Ishikawa (cell line): ENCODE data around the gene CNTN4.

Source experiments
- CEBPB ChIP-seq: IDR thresholded peaks from 2 replicates; pipeline ENCODE4 v1.6.1; 2012
- NFIC ChIP-seq: IDR thresholded peaks from 2 replicates; pipeline ENCODE4 v1.6.1; 2012
- RAD21 ChIP-seq: IDR thresholded peaks from 2 replicates; pipeline ENCODE4 v1.6.1; 2012; ENCODE audit warnings: low read depth
- TF ChIP-seq, protein P1 (sequence below): IDR thresholded peaks from 2 replicates; pipeline ENCODE4 v1.6.1; 2012
- TF ChIP-seq, protein P2 (sequence below): IDR thresholded peaks from 2 replicates; pipeline ENCODE4 v1.6.1; 2012; ENCODE audit warnings: low read depth, mild to moderate bottlenecking

- TF ChIP-seq, protein P1, sequence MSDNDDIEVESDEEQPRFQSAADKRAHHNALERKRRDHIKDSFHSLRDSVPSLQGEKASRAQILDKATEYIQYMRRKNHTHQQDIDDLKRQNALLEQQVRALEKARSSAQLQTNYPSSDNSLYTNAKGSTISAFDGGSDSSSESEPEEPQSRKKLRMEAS, result no peak
- TF ChIP-seq, protein P2, sequence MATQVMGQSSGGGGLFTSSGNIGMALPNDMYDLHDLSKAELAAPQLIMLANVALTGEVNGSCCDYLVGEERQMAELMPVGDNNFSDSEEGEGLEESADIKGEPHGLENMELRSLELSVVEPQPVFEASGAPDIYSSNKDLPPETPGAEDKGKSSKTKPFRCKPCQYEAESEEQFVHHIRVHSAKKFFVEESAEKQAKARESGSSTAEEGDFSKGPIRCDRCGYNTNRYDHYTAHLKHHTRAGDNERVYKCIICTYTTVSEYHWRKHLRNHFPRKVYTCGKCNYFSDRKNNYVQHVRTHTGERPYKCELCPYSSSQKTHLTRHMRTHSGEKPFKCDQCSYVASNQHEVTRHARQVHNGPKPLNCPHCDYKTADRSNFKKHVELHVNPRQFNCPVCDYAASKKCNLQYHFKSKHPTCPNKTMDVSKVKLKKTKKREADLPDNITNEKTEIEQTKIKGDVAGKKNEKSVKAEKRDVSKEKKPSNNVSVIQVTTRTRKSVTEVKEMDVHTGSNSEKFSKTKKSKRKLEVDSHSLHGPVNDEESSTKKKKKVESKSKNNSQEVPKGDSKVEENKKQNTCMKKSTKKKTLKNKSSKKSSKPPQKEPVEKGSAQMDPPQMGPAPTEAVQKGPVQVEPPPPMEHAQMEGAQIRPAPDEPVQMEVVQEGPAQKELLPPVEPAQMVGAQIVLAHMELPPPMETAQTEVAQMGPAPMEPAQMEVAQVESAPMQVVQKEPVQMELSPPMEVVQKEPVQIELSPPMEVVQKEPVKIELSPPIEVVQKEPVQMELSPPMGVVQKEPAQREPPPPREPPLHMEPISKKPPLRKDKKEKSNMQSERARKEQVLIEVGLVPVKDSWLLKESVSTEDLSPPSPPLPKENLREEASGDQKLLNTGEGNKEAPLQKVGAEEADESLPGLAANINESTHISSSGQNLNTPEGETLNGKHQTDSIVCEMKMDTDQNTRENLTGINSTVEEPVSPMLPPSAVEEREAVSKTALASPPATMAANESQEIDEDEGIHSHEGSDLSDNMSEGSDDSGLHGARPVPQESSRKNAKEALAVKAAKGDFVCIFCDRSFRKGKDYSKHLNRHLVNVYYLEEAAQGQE, result no peak
- TF ChIP-seq NFIC, result no peak
- TF ChIP-seq RAD21, result no peak
- TF ChIP-seq CEBPB, result no peak
Measured at GRCh38 chr3:2568156-2568555, 469.5 kb downstream of the CNTN4 start.
